GM13976 (cell line): ENCODE data around the gene CD34.

Source experiments
- DNase-seq: peaks from one replicate; pipeline ENCODE4 v3.0.0; 2012; ENCODE audit warnings: low spot score
- in situ Hi-C: fragments of 300-500 bp; cut with MboI; formaldehyde crosslinking; loops from one replicate; pipeline ENCODE4 v1.12.0; 2022; ENCODE audit warnings: low sequenced_read_pairs, mixed read lengths, inconsistent platforms; ENCODE audit not compliant: unreplicated experiment
- TF ChIP-seq, protein P1 (sequence below): IDR thresholded peaks from 2 replicates; pipeline ENCODE4 v1.5.1; 2012; ENCODE audit warnings: borderline replicate concordance, mild to moderate bottlenecking; ENCODE audit not compliant: insufficient read depth; ENCODE audit errors: extremely low read depth, missing control alignments, control extremely low read depth

CD34 gene

GRCh38 chr1:207894704-207895103 is 16.2 kb downstream of the CD34 start:
- TF ChIP-seq, protein P1, sequence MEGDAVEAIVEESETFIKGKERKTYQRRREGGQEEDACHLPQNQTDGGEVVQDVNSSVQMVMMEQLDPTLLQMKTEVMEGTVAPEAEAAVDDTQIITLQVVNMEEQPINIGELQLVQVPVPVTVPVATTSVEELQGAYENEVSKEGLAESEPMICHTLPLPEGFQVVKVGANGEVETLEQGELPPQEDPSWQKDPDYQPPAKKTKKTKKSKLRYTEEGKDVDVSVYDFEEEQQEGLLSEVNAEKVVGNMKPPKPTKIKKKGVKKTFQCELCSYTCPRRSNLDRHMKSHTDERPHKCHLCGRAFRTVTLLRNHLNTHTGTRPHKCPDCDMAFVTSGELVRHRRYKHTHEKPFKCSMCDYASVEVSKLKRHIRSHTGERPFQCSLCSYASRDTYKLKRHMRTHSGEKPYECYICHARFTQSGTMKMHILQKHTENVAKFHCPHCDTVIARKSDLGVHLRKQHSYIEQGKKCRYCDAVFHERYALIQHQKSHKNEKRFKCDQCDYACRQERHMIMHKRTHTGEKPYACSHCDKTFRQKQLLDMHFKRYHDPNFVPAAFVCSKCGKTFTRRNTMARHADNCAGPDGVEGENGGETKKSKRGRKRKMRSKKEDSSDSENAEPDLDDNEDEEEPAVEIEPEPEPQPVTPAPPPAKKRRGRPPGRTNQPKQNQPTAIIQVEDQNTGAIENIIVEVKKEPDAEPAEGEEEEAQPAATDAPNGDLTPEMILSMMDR = no peak
- DNase-seq = no peak
- in situ Hi-C loops = no loop called here

- TF ChIP-seq, protein P1 = no peak
- in situ Hi-C loops = no loop called here
- DNase-seq = no peak
Measured at GRCh38 chr1:207893737-207894582, 17.0 kb downstream of the CD34 start.

- no peak for DNase-seq
- in situ Hi-C loops = no loop called here
- TF ChIP-seq, protein P1 = no peak
Measured at GRCh38 chr1:207892764-207893163, 18.2 kb downstream of the CD34 start.

DNA sequence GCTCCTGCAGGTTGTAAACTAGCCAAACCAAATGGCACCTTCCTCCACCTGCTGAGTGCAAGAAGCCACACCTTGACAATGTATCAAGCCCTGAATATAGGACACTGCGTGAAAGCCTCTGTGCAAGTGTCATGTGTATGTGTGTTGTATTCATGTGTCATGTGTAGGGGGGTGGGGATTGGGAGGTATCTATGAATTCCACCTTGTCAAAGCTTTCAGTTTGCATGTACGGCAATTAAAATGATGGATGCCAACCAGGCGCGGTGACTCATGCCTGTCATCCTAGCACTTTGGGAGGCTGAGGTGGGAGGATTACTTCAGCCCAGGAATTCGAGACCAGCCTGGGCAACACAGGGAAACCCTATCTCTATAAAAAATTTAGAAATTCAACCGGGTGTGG is 19.8 kb downstream of the CD34 start:
- TF ChIP-seq, protein P1 = no peak

GRCh38 chr1:207890136-207890738 is 20.7 kb downstream of the CD34 start:
- TF ChIP-seq, protein P1 = no peak
- in situ Hi-C loops = no loop called here
- DNase-seq = no peak

More for the DNA sequence above, 19.8 kb downstream of the CD34 start:
- DNase-seq = no peak
- in situ Hi-C loops = no loop called here

- DNase-seq = no peak
- in situ Hi-C loops = no loop called here
- TF ChIP-seq, protein P1 = no peak
Measured at GRCh38 chr1:207888652-207889051, 22.3 kb downstream of the CD34 start.
